GM12873 (cell line): Measurements from ENCODE around the gene PLCB3.

Experiments used
- CTCF ChIP-seq: IDR thresholded peaks from 2 replicates; pipeline ENCODE4 v1.5.1; 2012; ENCODE audit warnings: low read depth, mild to moderate bottlenecking, moderate library complexity, low read length, control low read depth; ENCODE audit not compliant: insufficient read depth; ENCODE audit errors: missing control alignments

The PLCB3 gene

GRCh38 chr11:64250415-64251015 is 815 bp upstream of the PLCB3 start:
- no peak for TF ChIP-seq CTCF

GRCh38 chr11:64251753-64252002 is 348 bp downstream of the PLCB3 start:
- TF ChIP-seq CTCF = no peak

GRCh38 chr11:64252003-64252872 is 908 bp downstream of the PLCB3 start:
- peak; percentile 66 for TF ChIP-seq CTCF

GRCh38 chr11:64253043-64253442 is 1.7 kb downstream of the PLCB3 start:
- TF ChIP-seq CTCF = no peak

GRCh38 chr11:64253481-64253880 is 2.2 kb downstream of the PLCB3 start:
- no peak for TF ChIP-seq CTCF

- no peak for TF ChIP-seq CTCF
Observed at GRCh38 chr11:64254326-64254725, 3.0 kb downstream of the PLCB3 start.

- no peak for TF ChIP-seq CTCF
Observed at GRCh38 chr11:64255135-64256128, 4.1 kb downstream of the PLCB3 start.
